Inflammatory macrophage treated with lipopolysaccharide for 4 hours (primary cell): ENCODE measurements around the gene NPAS2.

Source experiments
- DNase-seq: peaks from one replicate; pipeline ENCODE4 v3.0.0-alpha.2; 2020

The NPAS2 gene

DNA sequence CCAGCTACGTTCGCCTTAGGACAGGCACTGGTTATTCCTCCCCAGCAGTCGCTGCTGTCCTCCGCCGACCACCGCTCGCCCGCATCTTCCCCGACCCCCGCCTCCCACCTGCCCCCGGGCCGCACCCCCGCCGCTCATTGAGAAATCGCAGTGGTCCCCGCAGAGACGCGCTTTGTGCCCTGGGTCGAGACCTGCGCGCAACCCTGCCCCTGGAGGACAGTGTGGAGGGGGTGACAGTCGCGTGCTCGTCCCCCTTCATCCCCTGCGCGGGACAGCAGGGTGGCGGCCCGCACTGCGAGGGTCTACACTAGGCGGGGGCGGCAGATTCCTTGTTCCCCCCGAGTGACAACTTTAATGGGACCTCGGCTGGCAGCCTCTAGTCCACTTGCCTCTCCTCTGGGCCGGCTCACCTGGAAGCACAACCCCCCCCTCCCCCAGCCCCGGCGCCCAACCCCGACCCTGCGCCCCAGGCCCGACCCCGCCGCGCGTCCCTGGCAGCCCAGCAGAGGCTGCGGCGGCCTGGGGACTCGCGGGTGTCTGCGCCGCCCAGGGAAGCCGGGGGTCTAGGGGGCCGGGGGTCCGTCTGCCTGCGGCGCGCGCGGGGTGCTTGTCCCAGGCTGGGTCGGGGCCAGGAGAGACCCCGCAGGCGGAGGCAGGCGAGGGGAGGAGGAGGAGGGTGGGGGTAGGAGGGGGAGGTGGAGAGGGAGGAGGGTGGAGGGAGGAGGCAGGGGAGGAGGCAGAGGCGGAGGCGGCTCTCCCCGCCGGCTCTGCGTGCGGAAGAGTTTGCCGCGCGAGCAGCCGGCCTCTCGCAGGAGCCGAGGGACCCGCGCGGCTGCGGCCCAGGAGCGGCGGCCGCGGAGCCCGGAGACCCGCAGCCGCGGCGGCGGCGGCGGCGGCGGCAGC is at the start of gene NPAS2:
NPAS2 (plus strand) TSS at position 770 of the 903 bp plus-strand sequence. CDS start 84,616 bp downstream, outside the sequence.
- peak; percentile 16 for DNase-seq

DNA sequence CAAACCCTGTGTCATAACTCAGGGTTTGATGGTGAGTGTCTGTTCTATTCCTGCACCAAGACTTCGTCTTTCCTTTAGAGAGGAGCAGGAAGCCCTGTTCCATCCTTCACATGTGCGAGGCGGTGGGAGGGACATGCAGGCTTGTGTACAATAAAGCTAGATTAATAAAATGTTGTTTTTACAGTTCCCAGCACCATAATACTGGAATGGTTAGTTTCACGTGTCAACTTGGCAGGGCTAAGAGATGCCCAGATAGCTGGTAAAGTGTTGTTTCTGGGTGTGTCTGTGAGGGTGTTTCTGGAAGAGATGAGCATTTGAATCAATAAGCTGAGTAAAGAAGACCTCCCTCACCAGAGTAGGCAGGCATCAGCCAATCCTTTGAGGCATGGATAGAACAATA is 48.8 kb upstream of the NPAS2 start:
- DNase-seq, result no peak

DNA sequence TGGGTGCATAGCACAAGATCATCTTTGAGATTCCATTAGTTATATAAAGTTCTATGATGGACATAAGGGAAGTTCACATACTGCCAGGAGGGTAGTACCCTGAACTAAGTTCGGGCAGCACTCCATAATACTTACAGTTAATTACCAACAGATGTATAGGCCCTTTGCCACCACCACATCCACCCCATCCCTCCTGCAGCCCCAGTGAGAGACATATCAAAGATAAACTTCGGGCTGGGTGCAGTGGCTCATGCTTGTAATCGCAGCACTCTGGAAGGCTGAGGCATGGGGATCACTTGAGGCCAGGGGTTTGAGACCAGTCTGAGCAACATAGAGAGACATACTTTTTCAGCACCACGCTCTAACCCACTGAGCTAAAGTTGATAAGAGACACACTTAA is 46.4 kb upstream of the NPAS2 start:
- DNase-seq, result no peak

DNA sequence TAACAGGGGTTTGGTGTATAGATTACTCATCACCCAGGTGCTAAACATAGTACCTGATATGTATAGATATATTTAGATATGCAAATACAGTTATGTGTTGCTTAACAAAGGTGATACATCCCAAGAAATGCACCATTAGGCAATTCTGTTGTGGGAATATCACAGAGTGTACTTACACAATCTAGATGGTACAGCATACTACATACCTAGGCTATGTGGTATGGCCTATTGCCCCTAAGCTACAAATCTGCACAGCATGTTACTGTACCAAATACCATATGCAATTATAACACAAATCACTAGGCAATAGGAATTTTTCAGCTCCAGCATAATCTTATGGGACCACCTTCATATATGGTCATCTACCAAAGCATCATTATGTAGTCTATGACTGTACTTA is 43.5 kb upstream of the NPAS2 start:
- no peak for DNase-seq

DNA sequence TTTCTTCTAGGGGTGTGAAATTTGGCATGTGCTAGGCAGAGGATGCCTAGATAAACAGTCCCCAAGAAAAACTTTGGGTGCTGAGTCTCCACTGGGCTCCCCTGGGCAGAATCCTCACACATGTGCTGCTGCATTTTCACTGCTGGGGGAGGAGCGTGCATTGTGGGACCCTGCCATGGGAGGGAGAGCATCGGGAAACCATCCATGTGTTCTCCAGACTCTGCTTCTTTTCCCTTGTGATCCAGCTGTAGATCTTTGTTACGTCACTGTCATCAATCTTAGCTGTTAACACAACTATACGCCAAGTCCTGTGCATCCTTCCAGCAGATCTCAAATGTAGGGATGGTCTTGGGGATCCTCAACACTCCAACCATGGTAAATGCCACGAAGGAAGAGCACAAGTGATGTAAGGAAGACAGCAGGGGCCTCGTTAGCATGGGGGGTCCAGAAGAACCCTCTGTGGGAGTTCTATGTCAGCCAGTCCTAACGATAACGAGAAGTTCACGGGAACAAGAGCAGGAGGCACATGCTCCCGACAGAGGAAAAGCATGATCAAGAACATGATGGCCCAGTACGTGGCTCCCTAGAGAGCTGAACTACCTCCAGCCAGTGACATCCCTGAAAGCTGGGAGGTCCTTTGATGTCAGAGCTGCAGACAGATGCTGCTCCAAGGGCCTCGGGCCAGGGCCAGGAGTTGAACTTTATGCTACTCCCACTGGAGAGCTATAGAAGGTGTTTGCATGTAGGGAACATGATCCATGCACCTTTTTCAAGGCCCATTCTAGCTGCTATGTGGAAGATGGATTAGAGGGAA is 41.1 kb upstream of the NPAS2 start:
- no peak for DNase-seq

DNA sequence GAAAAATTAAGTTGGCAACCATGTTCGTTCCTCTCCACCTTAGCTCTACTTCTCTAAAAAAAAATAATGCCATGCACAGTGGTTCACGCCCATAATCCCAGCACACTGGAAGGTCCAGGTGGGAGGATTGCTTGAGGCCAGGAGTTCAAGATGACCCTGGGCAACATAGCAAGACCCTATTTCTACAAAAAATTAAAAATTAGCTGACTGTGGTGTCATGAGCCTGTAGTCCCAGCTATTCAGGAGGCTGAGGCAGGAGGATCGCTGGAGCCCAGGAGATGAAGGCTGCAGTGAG is 40.1 kb upstream of the NPAS2 start:
- DNase-seq, result no peak

DNA sequence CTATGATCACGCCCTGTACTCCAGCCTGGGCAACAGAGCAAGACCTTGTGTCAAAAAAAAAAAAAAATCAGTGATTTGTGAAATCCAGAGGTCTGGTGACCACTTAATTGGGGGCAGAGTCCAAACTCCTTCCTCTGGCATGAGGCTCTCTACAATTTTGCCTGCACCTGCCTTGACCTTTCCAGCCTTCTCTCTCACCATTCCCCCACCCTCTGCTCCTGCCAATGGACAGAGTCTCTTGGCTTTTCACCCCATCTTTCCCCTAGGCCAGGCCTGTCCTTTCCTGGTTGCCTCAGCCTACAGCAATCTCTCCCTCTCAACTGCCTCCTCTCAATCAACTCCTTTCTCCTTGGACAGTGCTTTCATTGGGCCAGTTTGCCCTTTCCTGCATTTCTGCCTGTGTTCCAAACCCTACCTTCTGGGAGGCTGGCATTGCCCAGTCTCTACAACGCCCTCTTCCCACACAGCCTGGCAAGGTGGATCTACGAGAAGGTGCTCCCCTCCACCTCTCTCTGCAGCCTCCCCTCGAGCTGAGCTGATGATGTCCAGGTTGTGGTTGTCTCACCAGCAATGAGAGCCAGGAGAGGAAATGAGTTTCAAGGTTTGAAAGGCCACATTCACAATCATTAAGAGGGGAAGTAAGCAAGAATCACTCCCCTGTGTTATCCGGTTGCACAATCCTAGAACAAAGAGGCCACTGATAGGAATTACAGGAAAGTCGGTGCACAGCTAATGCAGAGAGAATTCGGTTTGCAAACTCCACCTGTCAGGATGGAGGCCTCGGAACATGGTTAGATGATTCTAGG is 39.5 kb upstream of the NPAS2 start:
- peak; percentile 32 for DNase-seq

DNA sequence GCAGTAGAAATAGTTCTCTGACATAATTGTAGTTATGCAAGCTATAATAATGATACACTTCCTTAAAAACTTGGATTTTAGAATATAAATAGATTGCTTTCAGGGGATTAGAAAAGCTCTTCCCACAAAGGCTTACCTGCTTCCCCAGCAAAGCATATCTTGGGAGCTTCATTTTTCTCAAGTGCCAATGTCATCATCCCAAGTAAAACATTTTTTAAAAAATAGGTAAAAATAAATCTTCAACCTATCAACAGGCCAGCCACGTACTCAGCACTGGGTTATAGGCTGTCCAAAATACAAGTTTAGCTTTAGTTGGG is 39.0 kb upstream of the NPAS2 start:
- DNase-seq, result no peak

DNA sequence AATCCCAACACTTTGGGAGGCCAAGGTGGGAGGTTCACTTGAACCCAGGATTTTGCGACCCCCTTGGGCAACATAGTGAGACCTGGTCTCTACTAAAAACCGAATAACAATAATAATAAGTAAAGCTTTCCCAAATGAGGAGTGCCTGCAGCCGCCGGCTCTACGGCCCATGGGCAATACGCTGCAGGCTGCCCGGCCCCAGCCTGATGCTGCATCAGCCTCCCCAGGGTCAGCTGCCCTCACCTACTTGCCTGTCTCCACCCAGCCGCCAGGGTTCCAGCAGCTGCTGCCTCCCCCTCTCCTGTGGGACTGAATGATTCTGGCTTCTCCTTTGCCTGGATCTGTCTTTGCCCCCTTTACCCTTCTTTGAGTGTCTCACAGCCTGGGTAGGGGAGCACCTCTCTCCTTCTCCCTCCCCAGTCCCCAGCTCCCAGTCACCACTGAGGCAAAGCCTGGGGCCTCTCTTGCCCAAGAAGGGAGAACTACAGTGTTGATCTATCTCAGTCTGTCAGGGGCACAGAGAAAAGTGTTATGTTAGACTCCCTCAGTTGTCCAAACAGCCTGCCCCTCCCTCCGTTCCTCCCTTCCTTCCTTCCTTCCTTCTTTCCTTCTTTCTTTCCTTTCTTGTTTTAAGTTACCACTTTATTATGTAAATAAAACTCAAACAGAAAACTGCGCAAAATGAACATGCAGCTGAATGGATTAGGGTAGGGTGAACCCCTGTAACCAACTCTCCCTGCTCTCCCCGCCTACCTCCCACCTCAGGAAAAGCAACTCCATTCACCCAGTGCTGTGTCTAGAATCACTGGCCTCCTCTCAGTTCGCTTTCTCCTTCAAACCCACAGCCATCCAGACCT is 38.2 kb upstream of the NPAS2 start:
- DNase-seq, result no peak

- DNase-seq, result no peak
These were observed 37.5 kb upstream of the NPAS2 start for GRCh38 chr2:100782380-100782878.

GRCh38 chr2:100783987-100784386 is 36.0 kb upstream of the NPAS2 start:
- no peak for DNase-seq

- DNase-seq, result no peak
These were observed 35.3 kb upstream of the NPAS2 start for GRCh38 chr2:100784681-100785080.

GRCh38 chr2:100785626-100786296 is 34.2 kb upstream of the NPAS2 start:
- DNase-seq, result no peak

DNA sequence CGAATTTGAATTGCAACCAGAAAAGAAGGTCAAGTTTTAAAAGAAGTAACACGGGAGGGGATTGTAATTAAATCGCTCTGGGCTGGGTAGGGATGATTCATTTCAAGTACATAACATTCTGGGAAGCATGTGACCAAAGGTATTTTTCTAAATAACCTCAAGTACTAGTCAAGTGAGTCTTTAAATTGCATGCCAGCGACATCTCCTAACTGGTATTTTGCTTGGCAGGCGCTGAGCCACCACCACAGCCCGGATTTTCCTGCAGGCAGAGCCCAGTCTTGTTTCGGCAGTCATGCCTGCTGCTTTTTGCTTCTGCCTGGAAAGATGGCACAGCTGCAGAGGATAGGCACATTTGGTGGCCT is 33.7 kb upstream of the NPAS2 start:
- no peak for DNase-seq

DNA sequence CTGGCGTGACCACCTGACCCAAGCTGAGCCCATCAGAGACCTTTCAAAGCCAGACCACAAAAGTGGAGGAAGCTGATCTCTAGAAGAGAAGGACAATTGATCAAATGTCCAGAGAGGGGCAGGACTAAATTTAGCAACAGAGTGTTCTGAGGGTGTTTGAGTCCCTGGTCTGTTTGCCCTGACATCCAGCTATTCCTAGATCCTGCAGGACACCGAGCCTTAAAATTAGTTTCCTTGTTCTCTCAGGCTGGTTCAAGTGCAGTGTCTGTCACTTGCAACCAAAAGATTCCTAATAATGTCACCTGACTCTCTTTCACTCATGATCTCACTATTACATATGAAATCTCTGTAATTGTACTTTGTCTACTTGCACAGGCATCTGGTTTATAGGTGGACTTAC is 33.0 kb upstream of the NPAS2 start:
- no peak for DNase-seq

DNA sequence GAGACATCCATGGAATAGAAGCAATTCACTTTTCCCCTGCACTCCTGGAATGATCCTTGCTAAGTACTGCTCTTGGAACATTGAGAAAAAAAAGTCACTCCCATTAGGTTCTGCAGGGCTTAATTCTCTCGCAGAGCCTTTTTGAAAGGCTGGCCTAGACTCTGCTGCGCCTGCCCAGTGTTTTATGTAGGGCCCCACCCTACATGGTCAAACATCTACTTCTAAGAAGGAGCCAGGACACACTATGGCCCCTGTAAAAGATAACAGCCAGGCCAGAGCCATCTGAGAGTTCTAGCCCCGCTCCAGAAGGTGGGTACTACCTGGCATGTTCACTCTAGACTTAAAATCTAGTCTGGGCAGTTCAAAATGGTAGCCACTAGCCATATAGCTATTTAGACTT is 30.6 kb upstream of the NPAS2 start:
- DNase-seq, result no peak

- DNase-seq, result no peak
These were observed 28.5 kb upstream of the NPAS2 start for GRCh38 chr2:100791294-100791935.

DNA sequence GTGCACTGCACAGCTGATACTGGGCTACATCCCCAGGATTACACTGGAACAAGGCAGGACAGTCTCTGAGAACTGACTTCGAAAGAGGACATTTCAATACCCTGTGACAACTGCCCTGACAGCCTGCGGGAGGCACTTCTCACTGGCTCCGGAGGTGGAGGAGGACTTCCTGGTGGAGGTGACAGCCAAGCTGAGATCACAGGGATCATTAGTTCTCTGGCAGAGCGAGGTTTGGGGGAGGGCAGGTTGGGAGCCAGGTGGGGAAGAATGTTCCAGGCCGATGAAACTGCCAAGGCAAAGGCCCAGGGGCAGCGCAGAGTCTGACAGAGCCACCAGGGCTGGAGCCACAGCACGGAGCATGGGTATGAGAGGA is 28.0 kb upstream of the NPAS2 start:
- no peak for DNase-seq

- DNase-seq, result no peak
These were observed 26.7 kb upstream of the NPAS2 start for GRCh38 chr2:100793220-100793619.

- no peak for DNase-seq
These were observed 26.0 kb upstream of the NPAS2 start for GRCh38 chr2:100793982-100794381.

DNA sequence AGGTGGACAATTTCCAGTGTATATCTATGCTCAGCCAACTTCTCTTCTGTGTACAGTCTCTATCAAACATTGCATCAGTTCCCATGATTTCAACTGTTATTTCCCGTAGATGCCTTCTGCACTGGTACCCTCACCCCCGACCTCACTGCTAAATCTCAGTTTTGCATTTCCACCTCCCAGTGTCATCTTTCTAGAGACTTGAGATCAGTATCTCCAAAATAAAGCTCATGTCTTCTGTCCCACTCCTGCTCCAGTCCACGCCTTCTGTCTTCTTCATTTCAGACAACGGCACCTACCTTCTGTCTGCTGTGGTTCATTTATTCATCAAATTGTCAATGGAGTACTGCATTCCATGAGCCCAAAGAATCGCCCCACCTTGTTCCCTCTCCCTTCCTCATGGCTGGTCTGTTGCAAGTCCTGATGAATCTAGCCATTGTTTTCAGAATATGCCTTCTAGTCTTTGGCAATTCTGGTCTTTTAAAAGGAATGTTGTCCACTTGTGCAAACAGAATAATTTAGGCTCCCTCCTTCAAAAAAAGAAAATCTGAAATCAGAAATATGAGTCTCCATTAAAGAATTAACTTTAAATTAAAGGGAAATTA is 23.3 kb upstream of the NPAS2 start:
- no peak for DNase-seq
